ENCODE measurements around the gene NRF1.
A peak's percentile ranks its signal among the peaks of the same experiment; 100 is the strongest.
"Not testable (repeated sequence)": the region's sequence is repeated elsewhere in the genome, so short reads cannot be mapped to it uniquely, and the experiment has no call there.

Gene NRF1

DNA sequence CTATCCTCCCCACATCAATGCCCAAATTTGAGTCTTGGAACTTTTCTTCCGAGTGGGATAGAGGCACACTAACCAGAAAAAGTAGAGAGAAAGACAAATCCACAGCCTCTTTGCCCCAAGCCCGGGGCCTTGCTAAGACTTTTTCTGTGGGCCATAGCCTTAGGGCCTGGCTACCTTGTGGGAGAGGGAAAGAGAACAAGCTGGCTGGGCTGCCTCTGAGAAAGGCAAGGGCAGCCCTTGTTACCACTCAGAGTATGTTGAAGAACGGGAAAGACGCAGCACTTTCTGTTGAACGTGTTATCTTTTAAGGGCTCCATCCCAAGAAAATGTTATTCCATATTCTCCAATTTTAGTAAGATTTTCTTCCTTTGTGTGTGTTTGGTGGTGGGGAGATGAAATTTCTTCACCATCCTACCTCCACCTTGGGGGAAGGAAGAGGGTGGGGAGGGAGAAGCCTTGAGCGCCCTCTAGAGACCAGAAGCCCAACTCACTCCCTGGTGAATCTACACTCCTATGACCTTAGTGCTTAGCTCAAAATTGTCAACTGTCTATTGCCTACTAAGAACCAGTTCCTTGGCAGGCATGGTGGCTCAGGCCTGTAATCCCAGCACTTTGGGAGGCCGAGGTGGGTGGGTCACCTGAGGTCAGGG, 3.9 kb upstream of the NRF1 start:
- no peak for DNase-seq

DNA sequence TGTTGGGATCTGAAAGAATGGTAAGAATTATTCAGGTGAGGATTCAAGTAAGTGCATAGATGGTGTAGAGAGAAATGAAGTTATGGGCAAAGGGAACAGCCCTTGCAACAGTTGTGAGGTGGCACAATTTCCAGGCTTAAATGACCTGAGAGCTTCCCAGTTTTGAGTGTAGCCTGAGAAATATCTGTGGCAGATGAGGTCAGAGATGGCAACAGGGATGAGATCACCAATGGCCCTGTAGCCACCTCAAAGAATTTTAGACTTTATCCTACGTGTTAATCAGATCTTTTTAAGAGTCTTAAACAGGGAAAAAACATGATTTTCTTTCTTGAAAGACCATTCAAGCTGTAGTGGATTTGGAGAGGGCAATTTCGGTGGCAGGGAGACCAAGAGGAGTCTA, 1.9 kb upstream of the NRF1 start:
- no peak for DNase-seq

DNA sequence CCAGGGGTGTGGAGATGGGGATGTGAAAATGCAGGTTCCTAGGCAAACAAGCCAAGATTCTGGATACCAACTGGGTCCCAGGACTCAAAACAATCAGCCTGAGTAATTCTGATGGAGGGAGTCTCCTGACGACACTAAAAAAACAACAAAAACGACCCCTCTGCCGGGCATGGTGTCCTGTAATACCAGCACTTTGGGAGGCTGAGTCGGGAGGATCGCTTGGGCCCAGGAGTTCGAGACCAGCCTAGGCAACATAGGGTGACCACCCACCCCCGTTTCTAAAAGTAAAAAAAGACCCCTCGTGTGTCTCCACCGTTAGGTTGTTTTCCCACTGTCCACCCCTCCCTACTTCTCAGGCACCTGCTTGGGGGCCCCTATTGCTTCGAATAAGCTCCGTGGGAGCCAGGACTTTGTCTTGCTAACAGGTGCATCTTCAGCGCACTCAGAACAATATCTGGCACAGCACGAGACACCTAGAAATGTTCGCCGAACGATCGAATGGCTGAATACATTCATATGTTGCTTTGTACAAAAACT, 743 bp upstream of the NRF1 start:
- no peak for DNase-seq

DNA sequence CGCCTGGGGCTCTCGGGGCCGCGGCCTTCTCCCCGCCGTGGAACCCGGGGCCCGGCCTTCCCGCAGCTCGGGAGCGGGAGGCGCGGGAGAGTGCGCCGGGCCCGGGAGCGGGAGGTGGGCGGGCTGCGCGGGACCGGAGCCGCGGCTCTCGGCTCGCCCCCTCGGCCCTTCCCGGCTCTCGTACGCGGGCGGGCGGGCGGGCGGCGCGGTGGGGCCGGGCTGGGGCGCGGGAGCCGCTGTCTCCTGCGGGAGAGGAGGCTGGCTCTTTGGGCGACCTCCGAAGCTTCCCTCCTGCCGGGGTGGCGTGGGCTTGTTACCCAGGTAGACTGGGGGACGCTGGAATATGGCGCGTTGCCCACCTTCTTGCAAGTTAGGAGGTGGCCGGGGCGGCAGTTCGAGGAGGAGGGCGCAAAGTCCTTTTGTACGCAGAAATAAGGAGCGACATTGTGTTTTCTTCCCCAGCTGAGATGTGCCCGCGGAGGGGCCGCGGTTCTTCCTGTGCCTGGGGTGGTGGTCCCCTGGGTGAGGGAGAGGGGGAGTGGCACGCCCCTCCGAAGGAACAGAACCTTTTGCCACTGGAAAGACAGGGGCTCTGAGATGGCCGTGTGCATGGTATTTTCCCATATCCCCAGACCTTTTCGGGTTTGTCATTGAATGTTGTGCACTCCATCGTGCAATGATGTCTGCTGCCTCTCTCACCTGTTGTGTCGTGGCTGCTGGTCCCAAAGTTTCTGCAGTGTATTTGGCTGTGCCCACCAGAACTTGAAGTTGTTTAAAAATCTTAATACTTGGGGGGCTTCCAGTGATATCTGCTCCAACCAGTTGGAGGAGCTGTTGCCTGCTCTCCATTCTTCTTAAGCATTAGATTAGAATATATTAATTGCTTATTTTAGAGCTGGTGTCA, 844 bp downstream of the NRF1 start:
- peak; percentile 36 for DNase-seq

DNA sequence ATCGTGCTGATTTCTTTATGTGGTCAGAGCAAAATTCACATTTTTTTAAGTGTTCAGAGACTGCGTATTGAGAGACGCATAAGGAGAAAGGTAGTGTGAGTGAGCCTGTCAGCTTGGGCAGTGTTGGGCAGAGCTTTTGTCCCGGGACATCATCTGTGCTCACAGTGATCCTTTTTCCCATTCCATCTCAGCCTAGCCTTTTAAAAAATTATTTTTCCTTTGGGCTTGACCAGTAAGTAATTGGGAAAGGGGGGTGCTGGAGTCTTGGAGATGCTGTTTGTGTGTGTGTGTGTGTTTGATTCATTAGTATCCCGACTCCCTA, 1.5 kb downstream of the NRF1 start:
- DNase-seq: no peak

DNA sequence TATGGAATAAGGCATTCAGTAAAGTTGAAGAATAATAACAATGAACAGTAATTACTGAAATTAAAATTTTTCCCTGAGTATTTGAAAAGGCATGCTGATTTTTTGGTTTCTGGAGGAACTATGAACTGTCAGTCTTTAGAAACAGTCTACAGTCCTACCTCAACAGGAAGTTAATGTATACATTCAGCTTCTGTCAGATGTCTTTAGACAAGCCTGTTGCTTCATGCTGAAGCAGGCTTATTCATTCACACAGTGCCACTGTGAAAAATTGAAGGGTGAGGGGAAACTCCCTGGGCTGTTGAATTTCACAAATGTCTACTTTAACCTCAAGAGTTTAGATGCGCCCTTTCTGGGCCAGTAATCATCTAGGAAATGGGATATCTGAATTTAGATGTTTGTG, 3.5 kb downstream of the NRF1 start:
- DNase-seq: no peak

DNA sequence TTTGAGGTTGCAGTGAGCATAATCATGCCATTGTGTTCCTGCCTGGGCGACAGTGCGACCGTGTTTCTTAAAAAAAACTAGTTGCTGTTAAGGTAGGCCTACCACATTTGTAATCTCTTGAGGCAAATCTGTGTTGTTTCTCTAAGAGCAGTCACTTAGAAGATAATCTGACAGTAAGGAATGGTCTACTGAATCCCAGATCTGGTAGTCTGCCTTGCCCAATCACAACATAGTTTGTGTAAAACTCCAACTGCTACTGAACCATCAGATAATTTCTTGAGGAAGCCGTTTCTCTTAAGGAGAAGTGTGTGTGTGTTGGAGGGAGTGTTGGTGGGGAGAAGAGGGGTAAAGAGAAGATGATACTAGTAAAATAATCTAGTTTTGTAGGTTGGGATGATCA, 5.0 kb downstream of the NRF1 start:
- no peak for DNase-seq

DNA sequence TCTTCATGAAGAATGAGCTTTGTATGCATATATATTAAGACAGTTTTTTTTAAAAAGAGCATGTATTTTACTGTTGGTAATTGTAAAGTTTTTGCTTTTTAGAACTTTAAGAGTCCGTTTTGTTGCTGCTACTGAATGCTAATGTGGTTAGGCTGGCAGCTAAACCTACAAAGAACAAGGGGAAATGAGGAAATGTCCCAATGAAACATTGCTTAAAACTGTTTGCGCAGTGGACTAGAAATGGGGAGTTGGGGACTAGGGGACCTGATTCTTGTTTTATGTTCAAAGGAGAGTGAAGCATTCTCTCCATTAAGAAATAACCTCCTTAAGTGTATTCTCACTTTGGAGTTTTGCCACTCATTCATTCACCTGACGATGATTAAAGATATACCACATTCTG, 5.7 kb downstream of the NRF1 start:
- no peak for DNase-seq

DNA sequence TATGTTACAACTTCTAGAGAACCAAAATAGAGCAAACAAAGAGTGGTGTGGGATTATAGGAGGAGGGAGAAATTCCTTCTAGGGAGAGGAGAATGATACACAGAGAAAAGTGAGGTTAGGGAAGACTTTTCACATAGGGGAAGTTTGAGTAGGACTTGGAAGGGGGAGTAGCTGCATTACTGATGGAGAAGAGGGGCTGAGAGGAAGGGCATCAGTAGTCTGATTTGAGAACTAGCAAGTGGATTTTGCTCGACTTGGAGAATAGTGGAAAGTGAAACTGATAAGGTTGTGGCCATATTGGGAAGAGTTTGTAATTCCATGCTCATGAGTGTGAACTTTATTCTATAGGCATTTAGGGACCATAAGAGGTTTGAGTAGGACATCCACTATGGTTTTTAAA, 6.1 kb downstream of the NRF1 start:
- DNase-seq: no peak

DNA sequence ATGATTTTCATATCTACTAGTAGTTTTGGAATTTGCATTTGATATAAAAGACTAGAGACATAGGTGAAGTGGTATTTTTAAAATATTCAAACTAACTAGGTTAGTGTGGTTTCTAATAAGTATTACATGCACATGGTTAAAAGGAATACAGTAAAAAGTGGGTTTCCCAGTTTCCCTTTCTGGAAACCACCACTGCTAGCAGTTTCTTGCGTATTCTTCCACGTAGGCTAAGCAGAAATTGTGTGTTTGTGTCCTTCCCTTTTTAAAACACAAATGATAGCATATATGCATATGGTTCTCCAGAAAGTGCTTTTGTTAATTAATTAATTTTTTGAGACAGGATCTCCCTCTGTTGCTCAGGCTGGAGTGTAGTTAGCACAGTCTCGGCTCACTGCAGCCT, 15.4 kb downstream of the NRF1 start:
- no peak for DNase-seq

DNA sequence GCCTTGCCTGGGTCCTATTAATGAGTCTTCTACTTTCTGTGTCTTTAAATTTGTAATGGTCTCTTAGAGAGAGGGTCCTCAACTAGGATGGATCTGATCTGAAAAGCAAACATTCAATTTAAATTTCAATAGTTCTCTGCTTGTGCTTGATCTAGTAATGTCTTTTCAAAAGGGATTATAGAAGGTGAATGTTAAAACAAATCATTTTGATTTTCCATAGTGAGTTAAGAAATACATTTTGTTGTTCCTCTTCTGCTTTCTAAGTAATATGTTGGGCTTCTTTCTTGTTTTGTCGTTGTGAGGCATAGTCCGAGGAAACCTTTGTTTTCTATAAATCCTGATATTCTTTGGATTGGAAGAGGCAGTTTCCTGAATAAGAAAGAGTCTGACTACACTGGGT, 18.8 kb downstream of the NRF1 start:
- no peak for DNase-seq

DNA sequence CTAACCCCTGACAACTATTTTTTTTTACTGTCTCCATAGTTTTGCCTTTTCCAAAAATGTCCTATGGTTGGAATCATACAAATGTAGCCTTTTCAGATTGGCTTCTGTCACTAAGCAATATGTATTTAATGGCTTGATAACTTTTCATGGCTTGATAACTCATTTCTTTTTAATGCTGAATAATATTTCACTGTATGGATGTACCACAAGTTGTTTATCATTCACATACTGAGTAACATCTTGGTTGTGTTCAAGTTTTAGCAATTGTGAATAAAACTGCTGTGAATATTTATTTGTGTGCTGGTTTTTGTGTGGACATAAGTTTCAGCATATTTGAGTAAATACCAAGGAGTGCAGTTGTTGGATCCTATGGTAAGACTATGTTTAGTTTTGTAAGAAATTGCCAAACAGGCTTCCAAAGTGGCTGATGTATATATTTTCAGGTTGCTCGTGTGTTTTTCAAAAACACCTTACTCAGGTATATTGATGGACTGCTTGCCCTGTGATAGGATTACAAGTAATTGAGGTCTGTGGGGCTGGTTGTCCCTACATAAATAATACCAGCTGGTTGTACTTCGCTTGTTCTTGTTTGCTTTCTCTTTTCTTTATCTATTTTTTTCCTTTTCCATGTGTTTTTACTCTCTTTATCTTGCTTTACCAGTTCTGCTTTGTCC, 23.0 kb downstream of the NRF1 start:
- no peak for DNase-seq

DNA sequence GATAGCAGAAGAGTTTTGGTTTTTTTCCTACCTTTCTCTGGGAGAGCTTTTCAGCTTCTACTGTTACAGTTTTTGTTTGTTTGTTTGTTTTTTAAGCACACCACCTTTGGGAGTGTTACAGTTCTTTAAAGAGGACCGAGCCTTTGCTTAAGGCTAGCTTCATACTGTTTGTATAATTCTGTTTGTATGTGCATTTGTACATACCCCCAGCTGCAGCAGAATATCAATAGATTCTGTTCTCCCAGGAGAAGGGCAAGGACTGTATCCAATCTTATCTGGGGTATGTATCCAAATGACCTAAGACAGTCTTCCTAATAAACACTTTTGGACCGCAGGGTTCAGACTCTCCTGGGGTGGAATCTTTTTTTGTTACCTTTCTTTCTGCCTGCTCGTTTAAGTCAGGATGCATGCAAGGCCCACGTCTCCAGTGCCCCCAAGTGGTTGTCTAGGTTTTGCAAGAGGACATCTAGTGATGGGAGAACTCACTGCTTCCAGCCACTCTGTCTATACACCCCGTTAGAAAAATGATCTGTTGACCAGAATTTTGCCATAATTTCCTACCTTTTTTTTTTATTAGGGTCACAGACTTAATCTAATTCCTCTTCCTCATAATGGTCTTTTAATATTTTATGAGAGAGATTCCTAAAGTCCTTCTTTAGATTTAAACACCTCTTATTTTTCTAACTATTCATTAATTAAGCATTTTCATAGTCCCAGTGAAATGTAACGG, 23.9 kb downstream of the NRF1 start:
- peak; percentile 48 for DNase-seq

DNA sequence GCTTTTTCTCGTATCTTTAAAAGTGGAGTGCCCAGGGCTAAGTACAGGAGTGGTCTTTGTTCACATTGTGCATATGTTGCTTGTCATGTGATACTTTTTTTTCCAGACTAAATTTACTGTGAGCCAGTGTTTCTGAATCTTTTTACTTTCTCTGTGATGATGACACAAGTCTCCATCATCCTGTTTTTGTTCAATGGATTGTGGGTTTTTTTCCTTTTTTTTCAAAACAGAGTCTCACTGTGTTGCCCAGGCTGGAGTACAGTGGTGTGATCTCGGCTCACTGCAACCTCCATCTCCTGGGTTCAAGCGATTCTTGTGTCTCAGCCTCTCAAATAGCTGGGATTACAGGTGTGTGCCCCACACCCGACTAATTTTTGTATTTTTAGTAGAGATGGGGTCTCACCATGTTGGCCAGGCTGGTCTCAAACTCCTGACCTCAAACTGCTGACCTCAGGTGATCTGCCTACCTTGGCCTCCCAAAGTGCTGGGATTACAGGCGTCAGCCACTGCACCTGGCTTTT, 24.6 kb downstream of the NRF1 start:
- DNase-seq: not testable (repeated sequence)

DNA sequence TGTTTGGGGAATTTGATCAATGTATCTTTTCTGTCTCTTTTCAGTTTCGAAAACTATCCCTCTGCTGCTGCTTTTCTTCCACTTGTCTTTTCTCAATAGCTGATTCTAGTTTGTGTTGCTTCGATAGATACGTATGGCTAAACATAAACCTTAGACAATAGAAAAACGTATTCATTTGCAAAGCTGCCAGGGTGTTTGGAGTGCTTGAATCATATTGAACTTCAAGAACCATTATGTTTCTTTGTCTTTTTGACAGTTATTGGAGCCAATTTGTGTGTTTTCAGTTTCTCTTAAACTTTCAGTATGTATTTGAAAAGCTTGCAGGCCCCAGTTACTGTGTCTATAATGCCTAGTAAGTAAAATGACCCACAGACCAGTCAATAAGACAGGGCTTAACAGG, 25.1 kb downstream of the NRF1 start:
- DNase-seq: no peak

DNA sequence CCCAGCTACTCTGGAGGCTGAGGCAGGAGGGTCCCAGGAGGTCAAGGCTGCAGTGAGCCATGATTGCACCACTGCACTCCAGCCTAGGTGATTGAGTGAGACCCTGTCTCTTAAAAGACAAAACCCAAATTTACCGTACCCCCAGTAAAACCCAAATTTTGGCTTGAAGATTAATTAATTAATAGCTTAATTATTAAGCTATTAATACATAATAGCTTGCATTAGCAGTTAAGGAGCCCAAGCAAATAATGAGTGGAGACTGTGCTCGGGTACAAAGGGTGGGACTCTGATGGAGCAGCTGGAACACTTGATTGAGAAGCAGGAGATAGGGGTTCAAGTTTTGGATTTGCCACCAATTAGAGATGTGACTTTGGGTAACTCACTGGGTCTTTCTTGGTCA, 28.9 kb downstream of the NRF1 start:
- DNase-seq: no peak

DNA sequence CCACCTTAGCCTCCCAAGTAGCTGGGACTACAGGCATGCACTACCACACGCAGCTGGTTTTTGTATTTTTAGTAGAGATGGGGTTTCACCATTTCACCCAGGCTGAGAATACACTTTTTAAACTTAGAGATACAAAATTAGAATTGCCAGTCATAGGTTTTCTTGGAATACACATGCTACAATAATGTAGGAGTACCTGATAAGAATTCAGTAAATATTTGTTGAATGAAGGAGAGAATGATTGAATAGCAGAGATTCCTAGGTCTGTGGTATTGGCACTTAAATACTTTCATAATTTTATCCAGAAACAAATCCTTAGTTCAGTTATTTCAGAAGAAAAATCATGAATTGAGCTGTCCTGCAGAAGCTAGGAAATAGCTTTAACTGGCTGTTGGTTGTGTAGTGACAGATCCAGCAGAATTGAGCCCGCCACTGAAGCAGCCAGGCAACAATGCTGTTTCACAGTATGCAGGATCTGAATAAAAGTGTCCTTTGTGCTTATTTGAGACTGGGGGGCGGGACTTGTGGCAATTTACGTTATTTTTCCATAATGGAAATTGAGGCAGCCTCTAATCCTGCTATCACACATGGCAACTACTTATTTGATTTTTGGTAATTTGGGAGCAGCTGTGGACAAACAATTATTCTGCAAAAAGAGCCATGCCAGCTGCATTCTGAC, 31.5 kb downstream of the NRF1 start:
- peak; percentile 30 for DNase-seq

DNA sequence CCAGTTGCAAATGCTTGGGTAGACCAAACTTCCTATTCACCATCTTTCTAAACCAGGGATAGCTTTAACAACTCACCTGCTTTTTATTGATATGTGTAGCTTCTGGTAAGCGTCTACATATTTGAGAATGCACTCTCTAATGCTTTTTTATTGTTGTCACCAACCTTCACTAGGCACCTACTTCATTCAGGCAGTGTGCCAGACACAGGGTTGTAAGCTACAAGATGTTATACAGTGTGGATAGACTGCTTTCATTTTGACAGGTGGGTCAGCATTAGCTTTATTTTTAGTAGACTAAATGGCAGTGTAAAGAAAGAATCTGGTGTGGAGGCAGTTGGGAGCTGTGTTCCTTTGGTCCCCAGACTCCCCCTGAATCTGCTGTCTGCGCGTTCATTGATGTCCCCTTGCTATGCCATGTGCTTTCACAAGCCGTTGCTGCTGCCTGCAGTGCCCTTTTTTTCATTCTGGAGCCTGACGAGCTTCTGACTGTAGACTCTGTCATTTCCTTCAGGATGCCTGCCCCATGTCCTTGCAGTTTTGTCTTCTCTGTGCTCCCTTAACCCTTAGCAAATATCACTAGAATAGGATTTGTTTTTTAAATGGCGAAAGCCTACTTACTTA, 32.1 kb downstream of the NRF1 start:
- peak; percentile 39 for DNase-seq

DNA sequence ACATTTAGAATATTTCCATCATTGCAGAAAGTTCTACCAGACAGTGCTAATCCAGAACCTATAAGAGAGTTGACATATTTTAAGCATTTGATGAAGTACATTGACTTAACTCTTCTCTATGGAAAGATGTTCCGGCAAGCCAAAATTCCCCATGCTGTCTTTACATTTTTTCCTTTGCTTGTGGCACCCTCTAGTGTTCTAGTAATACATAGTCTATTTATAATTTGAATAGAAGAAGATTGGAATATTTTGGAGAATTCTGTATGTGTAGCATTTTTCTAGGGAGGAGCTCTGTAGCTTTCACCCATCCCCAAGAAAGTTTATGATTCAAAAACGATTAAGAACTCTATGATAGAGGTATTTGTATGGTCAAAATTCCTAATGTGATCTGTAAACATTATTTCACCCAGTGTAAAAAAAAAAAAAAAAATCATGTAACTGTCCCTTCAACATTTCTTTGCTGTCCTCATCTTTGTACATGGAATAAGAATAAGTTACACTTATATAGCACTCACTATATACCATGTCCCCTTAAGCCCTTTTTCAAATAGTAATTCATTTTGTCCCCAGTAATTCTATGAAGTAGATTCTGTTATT, 33.2 kb downstream of the NRF1 start:
- DNase-seq: peak; percentile 65

DNA sequence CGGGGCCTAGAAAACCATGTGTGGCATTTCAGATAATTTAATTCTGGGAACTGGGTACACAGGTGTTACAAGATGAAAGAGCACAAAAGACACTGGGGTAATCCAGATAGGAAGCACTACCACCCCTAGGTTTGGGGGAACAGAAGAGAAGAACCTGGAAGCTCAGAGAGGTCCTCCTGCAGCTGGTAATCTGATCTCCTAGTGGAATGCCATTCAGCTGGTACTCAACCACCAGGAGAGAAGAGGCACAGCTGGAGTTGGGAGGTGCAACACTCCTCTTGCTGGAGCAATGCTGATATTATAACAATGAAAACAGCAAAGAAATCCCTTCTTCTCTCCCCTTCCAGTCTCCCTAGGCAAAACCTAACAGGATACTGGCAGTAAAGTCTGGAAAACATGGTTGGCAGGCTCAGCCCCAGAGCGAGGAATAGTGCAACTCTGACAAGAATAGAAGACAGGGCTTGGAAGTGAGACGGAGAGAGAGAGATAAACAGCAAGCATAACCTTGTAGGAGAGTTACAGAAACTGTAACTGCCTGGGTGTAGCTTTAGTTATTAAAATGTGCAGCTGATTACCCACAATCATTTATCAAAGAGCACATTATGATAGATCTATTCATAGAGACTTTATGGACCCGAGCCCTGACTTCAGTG, 35.0 kb downstream of the NRF1 start:
- no peak for DNase-seq

DNA sequence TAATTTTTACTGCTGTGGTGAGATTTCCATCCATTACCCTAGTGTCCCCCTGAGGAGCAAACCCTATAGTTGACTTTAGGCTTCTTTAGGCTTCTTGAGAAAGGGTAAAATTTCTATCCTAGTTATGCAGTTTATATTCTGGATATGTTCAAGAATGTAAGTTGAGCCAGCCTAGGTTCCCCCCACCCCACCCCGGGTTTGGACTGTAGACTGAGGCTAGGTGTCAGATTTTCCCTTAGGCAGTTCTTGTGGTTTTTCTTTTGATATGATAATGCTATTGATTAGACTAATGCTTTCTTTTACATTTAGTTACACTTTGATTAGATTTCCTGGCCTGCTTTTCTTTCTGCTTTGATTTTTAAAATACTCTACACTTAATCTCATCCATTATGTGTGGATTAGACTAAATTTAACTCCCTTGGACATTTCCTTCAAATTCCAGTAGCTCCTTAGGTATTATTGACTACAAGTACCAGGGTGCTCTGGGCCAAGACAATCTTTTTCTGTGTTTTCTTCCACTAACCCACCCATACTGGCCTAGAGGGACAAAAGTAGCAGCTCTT, 37.7 kb downstream of the NRF1 start:
- DNase-seq: no peak

Data from NCI-H1092 (cell line).